GM12878 (cell line): ENCODE measurements around the gene IGF1R. TPM values are rescaled to one million over a fixed set of nuclear protein-coding genes. Genes with fewer than 3 reads are reported as not detected.

ENCODE experiments used
- ATAC-seq: fragments of 200-7000 bp; cut with Tn5 transposase; 3 replicates; pipeline ENCODE4 v1.9.1; 2020; ENCODE audit warnings: mild to moderate bottlenecking, moderate library complexity
- BruUV-seq: library from RNA; stranded (reverse); fragments of 400-500 nt; replicated peaks from 2 replicates; lab custom pipeline; 2021; lab: Mats Ljungman, UMichigan
- CTCF ChIA-PET: fragments of 300-600 bp; sonication (Branson Sonifier 250); formaldehyde crosslinking; extraction: SDS; loops from one replicate; lab custom pipeline; 2021; ENCODE audit warnings: inconsistent platforms; lab: Yijun Ruan, JAX
- POLR2A ChIA-PET: fragments of 350-600 bp; formaldehyde crosslinking; extraction: SDS; loops from one replicate; lab custom pipeline; 2021; ENCODE audit warnings: inconsistent platforms; lab: Charles Lee
- RAD21 ChIA-PET: fragments of 300-600 bp; sonication (Branson Sonifier 250); formaldehyde crosslinking; loops from one replicate; lab custom pipeline; 2023; ENCODE audit warnings: antibody characterized with exemption; ENCODE audit not compliant: unreplicated experiment; lab: Charles Lee
- SMC1A ChIA-PET: fragments of 300-600 bp; sonication (Branson Sonifier 250); formaldehyde crosslinking; loops from one replicate; lab custom pipeline; 2023; ENCODE audit not compliant: unreplicated experiment, uncharacterized antibody; lab: Charles Lee
- DNase-seq: peaks from one replicate; pipeline ENCODE4 v3.0.0-alpha.2; 2011; ENCODE audit warnings: low read depth, low spot score
- FAIRE-seq: peaks from 3 replicates; lab custom pipeline; 2011; peaks lifted over from hg19 to GRCh38; lab: Jason Lieb, UNC
- H2AFZ ChIP-seq: 2 replicates; pipeline ENCODE4 v1.6.0; 2011; ENCODE audit warnings: low read depth, low read length, control low read depth; ENCODE audit not compliant: control insufficient read depth
- H3K27ac ChIP-seq: 2 replicates; pipeline ENCODE4 v1.5.1; 2011; ENCODE audit warnings: control low read depth; ENCODE audit not compliant: control insufficient read depth, insufficient read depth
- H3K27me3 ChIP-seq, 2 experiments: replicated peaks in 1 of 2; 2 replicates each; pipeline versions ENCODE4 v1.6.0 to v1.6.1; 2011; ENCODE audit warnings: low read length in 1 of 2; ENCODE audit not compliant: control insufficient read depth in 2 of 2, insufficient read depth in 2 of 2
- H3K36me3 ChIP-seq, 2 experiments: 2 replicates each; pipeline ENCODE4 v1.5.1; 2011; ENCODE audit warnings: low read length in 1 of 2; ENCODE audit not compliant: control insufficient read depth in 2 of 2, insufficient read depth in 2 of 2
- H3K4me1 ChIP-seq: 2 replicates; pipeline ENCODE4 v1.6.1; 2011; ENCODE audit warnings: mild to moderate bottlenecking, low read length, moderate library complexity, mixed read lengths; ENCODE audit not compliant: control insufficient read depth, insufficient read depth
- H3K4me2 ChIP-seq: 2 replicates; pipeline ENCODE4 v1.6.0; 2011; ENCODE audit warnings: control low read depth; ENCODE audit not compliant: control insufficient read depth, insufficient read depth
- H3K4me3 ChIP-seq: fragments of 200-600 bp; sonication (generic); 2 replicates; pipeline ENCODE4 v1.5.1; 2016
- H3K79me2 ChIP-seq: 2 replicates; pipeline ENCODE4 v1.6.0; 2011; ENCODE audit warnings: low read length; ENCODE audit not compliant: control insufficient read depth, insufficient read depth
- H3K9ac ChIP-seq: 2 replicates; pipeline ENCODE4 v1.8.0; 2011; ENCODE audit warnings: low read length, control low read depth, mixed read lengths; ENCODE audit not compliant: control insufficient read depth, insufficient read depth
- H3K9me3 ChIP-seq: replicated peaks from 3 replicates; pipeline ENCODE4 v1.5.1; 2011; ENCODE audit warnings: mild to moderate bottlenecking, low read length; ENCODE audit not compliant: control insufficient read depth, insufficient read depth
- H4K20me1 ChIP-seq: 2 replicates; pipeline ENCODE4 v1.6.0; 2011; ENCODE audit not compliant: control insufficient read depth, insufficient read depth
- DPF2 ChIP-seq: fragments of 450-650 bp; IDR thresholded peaks from 2 replicates; pipeline ENCODE4 v1.6.1; 2017; ENCODE audit warnings: mild to moderate bottlenecking
- GATAD2B ChIP-seq: fragments of 450-650 bp; conservative IDR thresholded peaks from 2 replicates; pipeline ENCODE4 v1.6.1; 2017; ENCODE audit warnings: low read depth, mild to moderate bottlenecking, moderate library complexity
- MEF2A ChIP-seq: IDR thresholded peaks from 2 replicates; pipeline ENCODE4 v1.6.1; 2011; ENCODE audit warnings: low read depth, mild to moderate bottlenecking, low read length, moderate library complexity; ENCODE audit not compliant: insufficient read depth
- MXI1 ChIP-seq: fragments of 150-350 bp; IDR thresholded peaks from 2 replicates; pipeline ENCODE4 v1.6.1; 2011; ENCODE audit warnings: low read depth, mild to moderate bottlenecking, inconsistent platforms, low read length, improper control_type of control experiment
- POLR2AphosphoS5 ChIP-seq: IDR thresholded peaks from 2 replicates; pipeline ENCODE4 v1.6.1; 2011; ENCODE audit warnings: mild to moderate bottlenecking, low read length, inconsistent platforms
- REST ChIP-seq: IDR thresholded peaks from 2 replicates; pipeline ENCODE4 v1.6.1; 2012; ENCODE audit warnings: mild to moderate bottlenecking, low read depth, low read length
- SKIL ChIP-seq: fragments of 450-650 bp; IDR thresholded peaks from 2 replicates; pipeline ENCODE4 v1.6.1; 2017; ENCODE audit warnings: mild to moderate bottlenecking, low read depth, inconsistent platforms; ENCODE audit not compliant: poor library complexity, severe bottlenecking
- SREBF2 ChIP-seq: IDR thresholded peaks from 2 replicates; pipeline ENCODE4 v1.6.1; 2012; ENCODE audit warnings: mild to moderate bottlenecking, low read length
- SUPT20H ChIP-seq: IDR thresholded peaks from 2 replicates; pipeline ENCODE4 v1.6.1; 2011; ENCODE audit warnings: low read depth, mild to moderate bottlenecking, low read length, moderate library complexity, borderline replicate concordance; ENCODE audit not compliant: control insufficient read depth
- USF2 ChIP-seq: IDR thresholded peaks from 2 replicates; pipeline ENCODE4 v1.6.1; 2011; ENCODE audit warnings: low read depth, low read length, improper control_type of control experiment, borderline replicate concordance
- WGBS: methylation state at CpG from one replicate; pipeline ENCODE4 v1.1.6; 2016; ENCODE audit warnings: low lambda C conversion rate; ENCODE audit not compliant: insufficient replicate concordance, insufficient coverage; ENCODE audit errors: missing lambda C conversion rate; 5-methylcytosine and 5-hydroxymethylcytosine counted together
- in situ Hi-C: fragments of 300-500 bp; cut with MboI; formaldehyde crosslinking; loops from 9 replicates; pipeline ENCODE4 v1.14.3; 2018; ENCODE audit warnings: mixed read lengths
- intact Hi-C: fragments of 100-400 bp; cut with micrococcal nuclease; formaldehyde crosslinking; loops from one replicate; pipeline ENCODE4 v1.14.2; 2022; ENCODE audit not compliant: unreplicated experiment
- polyA plus RNA-seq, 11 experiments: library from polyadenylated mRNA; depleted of rRNA in 4 of 11; unstranded in 6 of 11; stranded (reverse) in 5 of 11; fragments of >200 nt; fragmentation: Nextera tagmentation in 4 of 11; fragmentation: Illumina TruSeq in 1 of 11; extraction: Ambion mirVana in 4 of 11; extraction: Trizol in 1 of 11; gene quantifications; 1 replicate in 1 of 11; 2 replicates in 10 of 11; pipeline versions ENCODE4 v1.2.1 to v1.2.3, GENCODE V29; 2011 to 2016; ENCODE audit warnings: inconsistent platforms in 2 of 11, missing spikeins in 2 of 11, low read depth in 1 of 11
- total RNA-seq, 4 experiments: library from RNA; depleted of rRNA in 3 of 4; stranded (reverse); fragments of >200 nt in 3 of 4; fragmentation: Illumina TruSeq in 1 of 4; extraction: Trizol in 1 of 4; gene quantifications; 2 replicates each; pipeline versions ENCODE4 v1.2.1 to v1.2.3, GENCODE V29; 2013 to 2021

The IGF1R gene
- total and polyA plus RNA-seq, 10 of the 15 experiments (the other 5 are each of a cell fraction or from before 2014, with no cell fraction given), result 0.03 to 2.7 (median 0.66) TPM

GRCh38 chr15:98626153-98626552, 22.2 kb upstream of the IGF1R start:
- Histone ChIP-seq H4K20me1 (no peaks in the 10 kb centered on the region), H3K4me2 (no peak overlapping the region), H3K4me3 (no peak overlapping the region), H3K27me3 (no peaks in the 10 kb centered on the region), H2AFZ (no peak overlapping the region), H3K36me3 (no peaks in the 10 kb centered on the region), H3K27ac (no peak overlapping the region), H3K79me2 (no peaks in the 10 kb centered on the region), H3K4me1 (no peaks in the 10 kb centered on the region), H3K9ac (no peak overlapping the region), H3K9me3 (no peaks in the 10 kb centered on the region)
- intact Hi-C loops, result no loop called here
- ChIA-PET CTCF (interaction anchor here (0.7 to 1.3 kb wide), 2 partner anchors 34 to 107 kb away, joined by 3 read pairs; no protein-coding TSS in a partner anchor), SMC1A (no interaction called here), RAD21 (no interaction called here), POLR2A (no interaction called here)
- in situ Hi-C loops, result no loop called here
- ATAC-seq, result no peak
- TF ChIP-seq MXI1, result no peak
- no peak for TF ChIP-seq USF2
- no peak for TF ChIP-seq SREBF2
- 43% methylated on average over 4 of the region's 4 CpGs for WGBS
- DNase-seq, result no peak
- FAIRE-seq, result no peak
- no TSS peak for BruUV-seq

- FAIRE-seq (no peak), DNase-seq (no peak), ATAC-seq (no peak)
- in situ Hi-C loops, result no loop called here
- Histone ChIP-seq H4K20me1 (no peaks in the 10 kb centered on the region), H3K4me2 (no peak overlapping the region), H3K4me1 (no peaks in the 10 kb centered on the region), H3K79me2 (no peaks in the 10 kb centered on the region), H3K9ac (no peak overlapping the region), H3K27me3 (no peaks in the 10 kb centered on the region), H3K4me3 (no peak overlapping the region), H3K9me3 (no peaks in the 10 kb centered on the region), H2AFZ (no peak overlapping the region), H3K36me3 (no peaks in the 10 kb centered on the region), H3K27ac (no peak overlapping the region)
- ChIA-PET RAD21 (no interaction called here), CTCF (no interaction called here), POLR2A (no interaction called here), SMC1A (interaction anchor here (0.7 kb wide), 1 partner anchor 63 kb away, joined by 3 read pairs; no protein-coding TSS in a partner anchor)
- intact Hi-C loops, result no loop called here
- 5% methylated on average over 1 of the region's 1 CpG for WGBS
- TF ChIP-seq SKIL (no peak), POLR2AphosphoS5 (no peak), MEF2A (no peak), SUPT20H (no peak), REST (no peak), DPF2 (no peak), GATAD2B (no peak)
- BruUV-seq, result no TSS peak
Observed at GRCh38 chr15:98628216-98628615, 20.1 kb upstream of the IGF1R start.
